ENCODE measurements around the gene ZDHHC18. TPM values are rescaled to one million over a fixed set of nuclear protein-coding genes. Genes with fewer than 3 reads are reported as not detected.

The ZDHHC18 gene
- total and polyA plus RNA-seq, 2 of the 8 experiments (the other 6 are each of a cell fraction or from before 2014, with no cell fraction given): 29.7 to 49.8 TPM

DNA sequence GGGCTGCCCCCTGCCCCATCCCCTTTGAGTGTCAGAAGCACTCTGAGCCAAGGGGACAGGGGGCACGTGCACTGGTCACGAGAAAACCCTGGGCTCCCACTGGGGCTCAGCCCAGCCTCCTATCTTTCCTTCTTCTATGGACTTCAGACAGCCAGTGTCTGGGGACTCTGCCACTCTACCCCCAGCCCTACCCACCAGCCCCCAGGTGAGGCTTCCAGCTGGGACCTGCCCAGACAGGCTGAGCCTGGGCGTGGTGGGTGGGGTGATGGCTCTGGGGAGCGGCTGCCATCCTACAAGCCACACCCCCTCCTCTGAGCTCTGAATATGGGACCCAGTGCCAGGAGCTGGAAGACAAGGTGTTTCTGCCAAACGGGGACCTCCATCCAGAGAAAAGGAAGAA is 28.4 kb downstream of the ZDHHC18 start:
- POLR2A ChIA-PET (ENCODE audit: partially characterized antibody): interaction anchor here (0.6 to 1.7 kb wide), 3 partner anchors 34 to 145 kb away, joined by 4 to 7 read pairs (median 4); partner anchors contain the start of gene GPN2
- TF ChIP-seq POU5F1 (IDR thresholded peaks at IDR 0.05; ENCODE audit: low read depth, low read length) (no peak), YY1 (IDR thresholded peaks at IDR 0.05; ENCODE audit: low read depth, low read length) (no peak)

More for the DNA sequence above, 28.4 kb downstream of the ZDHHC18 start:
- Histone ChIP-seq H2BK120ac (replicated peaks; ENCODE audit: low read depth, low read length) (no peak overlapping the region), H3K14ac (ENCODE audit: insufficient read length) (no peak overlapping the region), H3K79me2 (ENCODE audit: control insufficient read depth in 1 of 2, insufficient read depth in 2 of 2, low read length in 2 of 2) (no peaks in the 10 kb centered on the region), H4K20me1 (replicated peaks in 1 of 2; ENCODE audit: control insufficient read depth in 1 of 2, insufficient read depth in 2 of 2, low read length in 2 of 2) (peaks cover 0 to 5% of the 10 kb centered on the region in 2 experiments), H2AK5ac (ENCODE audit: low read depth, low read length) (no peak overlapping the region), H2AFZ (ENCODE audit: low read length) (no peak overlapping the region), H3K4ac (replicated peaks; ENCODE audit: insufficient read length, low read depth, low read length) (no peak overlapping the region), H3K27me3 (replicated peaks in 1 of 4; ENCODE audit: control insufficient read depth in 3 of 4, extremely low read depth in 1 of 4, insufficient read depth in 3 of 4, low read length in 3 of 4) (no peaks in the 10 kb centered on the region; a peak in 1 of 7 replicates), H3K18ac (ENCODE audit: extremely low read depth, low read length) (no peak overlapping the region), H3K23ac (ENCODE audit: insufficient read length) (no peak overlapping the region), H2BK12ac (ENCODE audit: low read depth, low read length) (no peak overlapping the region), H3K23me2 (ENCODE audit: low read depth, low read length) (no peaks in the 10 kb centered on the region), H4K5ac (ENCODE audit: insufficient read length, low read depth, low read length) (no peak overlapping the region), H2BK20ac (ENCODE audit: low read length) (no peak overlapping the region), H4K91ac (replicated peaks; ENCODE audit: insufficient read length, low read length) (no peak overlapping the region), H3K56ac (replicated peaks; ENCODE audit: insufficient read length, low read depth, low read length) (no peak overlapping the region), H4K8ac (ENCODE audit: extremely low read depth, insufficient read depth, low read length) (no peak overlapping the region), H3K4me1 (replicated peaks in 1 of 4; ENCODE audit: control insufficient read depth in 3 of 4, insufficient read depth in 4 of 4, low read length in 3 of 4) (peaks cover 0 to 10% (median 6%) of the 10 kb centered on the region in 4 experiments; a peak in 6 of 7 replicates), H3K4me2 (ENCODE audit: insufficient read depth in 1 of 2, low read depth in 2 of 2, low read length in 2 of 2) (no peak overlapping the region), H2BK15ac (ENCODE audit: low read length) (no peak overlapping the region), H3K4me3 (ENCODE audit: extremely low read depth in 1 of 4, insufficient read depth in 2 of 4, low read depth in 3 of 4, low read length in 4 of 4) (no peak overlapping the region), H3K27ac (ENCODE audit: low read depth, low read length) (no peak overlapping the region), H3K79me1 (ENCODE audit: low read depth, low read length) (no peaks in the 10 kb centered on the region), H3K36me3 (ENCODE audit: control insufficient read depth in 2 of 4, insufficient read depth in 4 of 4, low read length in 3 of 4) (peaks cover 0 to 19% (median 11%) of the 10 kb centered on the region in 4 experiments; a peak in 5 of 8 replicates), H3K9ac (replicated peaks in 1 of 4; ENCODE audit: extremely low read depth in 1 of 4, low read depth in 3 of 4, low read length in 3 of 4) (no peak overlapping the region), H3K9me3 (ENCODE audit: insufficient read depth in 2 of 2, low read depth in 1 of 2, low read length in 1 of 2) (no peaks in the 10 kb centered on the region), H2BK5ac (ENCODE audit: low read depth, low read length) (no peak overlapping the region)
- no peak for FAIRE-seq
- CTCF ChIA-PET (ENCODE audit: partially characterized antibody): interaction anchor here (0.7 to 22.8 kb wide), 8 partner anchors 9 to 251 kb away, joined by 3 to 547 read pairs (median 5); partner anchors contain the start of genes GPN2 and SFN
- DNase-seq (ENCODE audit: low read depth in 1 of 2, low spot score in 2 of 2): no peak
- 89% methylated on average over 3 of the region's 5 CpGs; no CpG with 5 or more reads in 1 of the 2 experiments for WGBS, 2 experiments (ENCODE audit: extremely low coverage in 1 of 2, insufficient coverage in 1 of 2, insufficient read length in 1 of 2, insufficient replicate concordance in 2 of 2, low coverage in 1 of 2, low lambda C conversion rate in 2 of 2, missing lambda C conversion rate in 1 of 2)

Data from H1 (cell line).